ENCODE results near the gene PAK5. TPM values are rescaled to one million over a fixed set of nuclear protein-coding genes. Genes with fewer than 3 reads are reported as not detected.

The PAK5 gene
- total and polyA plus RNA-seq, 4 donors, result 0.08 to 0.63 (median 0.26) TPM

DNA sequence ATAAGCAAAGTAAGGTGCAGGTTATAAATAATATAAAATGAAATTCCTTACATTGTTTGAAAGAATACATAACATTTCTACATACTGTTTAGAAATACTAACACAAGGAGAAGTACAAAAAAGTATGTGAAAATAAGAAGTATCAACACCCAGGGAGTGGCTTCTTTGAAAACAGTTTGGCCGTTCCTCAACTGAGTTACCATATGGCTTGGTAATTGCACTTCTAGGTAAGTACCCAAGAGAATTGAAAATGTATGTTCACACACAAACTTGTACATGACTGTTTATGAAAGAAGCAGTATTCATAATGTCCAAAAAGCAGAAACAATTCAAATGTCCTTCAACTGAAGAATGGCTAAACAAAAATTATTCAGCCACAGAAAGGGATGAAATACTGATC, 30.7 kb downstream of the PAK5 start:
- no peak overlapping the region for H3K4me3 ChIP-seq (ENCODE audit: low read length in 2 of 2)
- 73 to 77% methylated on average over 1 of the region's 1 CpG for WGBS, 2 donors
- no peak overlapping the region for H3K27ac ChIP-seq (ENCODE audit: low read depth in 1 of 2, low read length in 2 of 2)
- H3K9me3 ChIP-seq (ENCODE audit: control insufficient read depth, low read length), result no peaks in the 10 kb centered on the region
- no peaks in the 10 kb centered on the region for H3K36me3 ChIP-seq (ENCODE audit: control insufficient read depth in 1 of 2, insufficient read depth in 2 of 2, low read length in 1 of 2)
- ATAC-seq (ENCODE audit: low FRiP score), result no peak
- DNase-seq, result no peak
- H3K4me1 ChIP-seq (ENCODE audit: control insufficient read depth in 1 of 2, insufficient read depth in 2 of 2, low read length in 2 of 2), result no peaks in the 10 kb centered on the region
- intact Hi-C loops (cut with DNase I), result no loop called here
- H3K27me3 ChIP-seq (ENCODE audit: control insufficient read depth in 1 of 2, insufficient read depth in 2 of 2, low read length in 1 of 2), result no peaks in the 10 kb centered on the region

DNA sequence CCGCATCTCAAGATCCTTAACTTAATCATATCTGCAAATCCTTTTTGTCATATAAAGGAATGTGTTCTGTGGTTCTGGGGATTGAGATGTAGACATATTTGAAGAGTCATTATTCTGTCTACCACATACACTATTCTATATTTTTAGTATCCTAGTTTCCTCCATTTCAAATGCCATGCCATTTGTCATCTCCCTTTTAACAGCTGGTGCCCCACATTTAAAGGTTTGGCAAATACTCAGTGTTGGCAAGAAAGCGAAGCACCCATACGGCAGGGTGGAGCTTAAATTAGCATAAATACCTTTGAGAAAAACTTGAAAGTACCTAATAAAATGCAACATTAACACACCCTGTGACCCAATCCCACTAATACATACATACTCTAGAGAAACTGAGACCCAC, 31.7 kb downstream of the PAK5 start:
- Histone ChIP-seq H3K27ac (ENCODE audit: low read depth in 1 of 2, low read length in 2 of 2) (no peak overlapping the region), H3K36me3 (ENCODE audit: control insufficient read depth in 1 of 2, insufficient read depth in 2 of 2, low read length in 1 of 2) (no peaks in the 10 kb centered on the region), H3K4me3 (ENCODE audit: low read length in 2 of 2) (no peak overlapping the region), H3K27me3 (ENCODE audit: control insufficient read depth in 1 of 2, insufficient read depth in 2 of 2, low read length in 1 of 2) (no peaks in the 10 kb centered on the region), H3K9me3 (ENCODE audit: control insufficient read depth, low read length) (no peaks in the 10 kb centered on the region), H3K4me1 (ENCODE audit: control insufficient read depth in 1 of 2, insufficient read depth in 2 of 2, low read length in 2 of 2) (no peaks in the 10 kb centered on the region)
- DNase-seq (no peak), ATAC-seq (ENCODE audit: low FRiP score) (no peak)
- intact Hi-C loops (cut with DNase I), result no loop called here
- WGBS, 2 donors, result 64 to 76% methylated on average over 3 of the region's 3 CpGs

DNA sequence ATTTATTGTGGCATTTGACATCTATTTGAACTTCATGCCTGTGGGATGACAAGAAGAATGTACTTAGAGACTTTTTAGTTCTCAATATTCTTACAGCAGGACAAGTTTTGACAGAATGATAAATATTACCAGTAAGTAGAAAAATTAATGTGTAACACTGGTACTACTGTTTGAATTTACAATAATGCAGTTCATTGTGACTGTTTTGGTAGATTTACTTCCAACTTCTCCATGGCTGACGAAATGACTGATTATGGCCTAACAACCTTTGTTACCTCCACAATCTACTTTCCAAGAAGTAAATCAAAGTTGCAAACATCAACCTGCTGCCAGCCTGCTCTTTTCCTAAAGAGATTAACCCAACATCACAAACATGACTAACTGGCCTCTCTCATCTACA, 38.5 kb downstream of the PAK5 start:
- H3K9me3 ChIP-seq (ENCODE audit: control insufficient read depth, low read length), result no peaks in the 10 kb centered on the region
- intact Hi-C loops (cut with DNase I), result no loop called here
- no peak overlapping the region for H3K27ac ChIP-seq (ENCODE audit: low read depth in 1 of 2, low read length in 2 of 2)
- ATAC-seq (ENCODE audit: low FRiP score) (no peak), DNase-seq (no peak)
- H3K4me1 ChIP-seq (ENCODE audit: control insufficient read depth in 1 of 2, insufficient read depth in 2 of 2, low read length in 2 of 2), result no peaks in the 10 kb centered on the region
- H3K36me3 ChIP-seq (ENCODE audit: control insufficient read depth in 1 of 2, insufficient read depth in 2 of 2, low read length in 1 of 2), result no peaks in the 10 kb centered on the region
- WGBS, 2 donors, result 63 to 77% methylated on average over 1 of the region's 1 CpG
- no peak overlapping the region for H3K4me3 ChIP-seq (ENCODE audit: low read length in 2 of 2)
- H3K27me3 ChIP-seq (ENCODE audit: control insufficient read depth in 1 of 2, insufficient read depth in 2 of 2, low read length in 1 of 2), result no peaks in the 10 kb centered on the region

DNA sequence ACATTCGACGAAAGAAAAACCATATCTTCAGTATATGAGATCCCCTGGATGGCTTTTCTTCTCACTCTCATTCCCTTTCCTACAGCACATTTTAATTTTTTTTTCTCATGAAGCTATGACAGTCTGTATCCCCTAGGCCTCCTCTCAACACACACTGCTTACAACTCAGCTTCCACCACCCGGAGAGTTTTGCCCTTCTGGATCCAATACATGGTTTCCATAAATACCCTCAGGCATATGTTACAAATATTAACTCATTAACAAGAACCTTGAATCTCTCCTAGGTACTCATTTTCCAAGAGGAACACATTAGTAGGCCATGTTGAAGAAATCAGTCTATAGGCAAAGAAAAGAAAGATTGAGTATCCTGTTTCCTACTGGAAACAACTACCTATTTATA, 44.0 kb downstream of the PAK5 start:
- intact Hi-C loops (cut with DNase I), result no loop called here
- H3K27me3 ChIP-seq (ENCODE audit: control insufficient read depth in 1 of 2, insufficient read depth in 2 of 2, low read length in 1 of 2), result no peaks in the 10 kb centered on the region
- no peak overlapping the region for H3K4me3 ChIP-seq (ENCODE audit: low read length in 2 of 2)
- no peak overlapping the region for H3K27ac ChIP-seq (ENCODE audit: low read depth in 1 of 2, low read length in 2 of 2)
- H3K9me3 ChIP-seq (ENCODE audit: control insufficient read depth, low read length), result no peaks in the 10 kb centered on the region
- no peak for ATAC-seq (ENCODE audit: low FRiP score)
- H3K36me3 ChIP-seq (ENCODE audit: control insufficient read depth in 1 of 2, insufficient read depth in 2 of 2, low read length in 1 of 2), result no peaks in the 10 kb centered on the region
- WGBS, 2 donors, result 84 to 86% methylated on average over 3 of the region's 3 CpGs
- no peaks in the 10 kb centered on the region for H3K4me1 ChIP-seq (ENCODE audit: control insufficient read depth in 1 of 2, insufficient read depth in 2 of 2, low read length in 2 of 2)
- DNase-seq, result no peak

DNA sequence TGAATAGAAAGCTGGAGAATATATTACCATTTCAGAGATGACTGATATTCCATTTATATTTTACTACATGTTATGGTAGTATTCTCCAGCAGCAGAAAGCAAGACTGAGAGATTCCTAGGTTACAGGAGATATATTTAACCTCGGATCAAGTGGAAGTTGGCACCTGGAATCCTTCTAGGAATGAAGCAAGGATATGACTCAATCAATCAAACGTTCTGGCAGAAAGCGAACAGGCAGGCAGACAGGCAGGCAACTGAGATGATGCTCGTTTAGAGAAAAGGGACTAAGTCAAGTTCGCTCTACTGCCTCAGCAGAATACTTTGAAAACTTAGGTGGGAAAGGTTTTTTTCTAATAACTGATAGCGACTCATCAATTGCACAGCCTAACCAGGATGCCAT, 46.2 kb downstream of the PAK5 start:
- WGBS, 2 donors, result 66 to 68% methylated on average over 6 of the region's 6 CpGs
- H3K4me1 ChIP-seq (ENCODE audit: control insufficient read depth in 1 of 2, insufficient read depth in 2 of 2, low read length in 2 of 2), result no peaks in the 10 kb centered on the region
- no peaks in the 10 kb centered on the region for H3K27me3 ChIP-seq (ENCODE audit: control insufficient read depth in 1 of 2, insufficient read depth in 2 of 2, low read length in 1 of 2)
- H3K27ac ChIP-seq (ENCODE audit: low read depth in 1 of 2, low read length in 2 of 2), result no peak overlapping the region
- DNase-seq (no peak), ATAC-seq (ENCODE audit: low FRiP score) (no peak)
- no peaks in the 10 kb centered on the region for H3K9me3 ChIP-seq (ENCODE audit: control insufficient read depth, low read length)
- intact Hi-C loops (cut with DNase I), result no loop called here
- H3K4me3 ChIP-seq (ENCODE audit: low read length in 2 of 2), result no peak overlapping the region
- no peaks in the 10 kb centered on the region for H3K36me3 ChIP-seq (ENCODE audit: control insufficient read depth in 1 of 2, insufficient read depth in 2 of 2, low read length in 1 of 2)

DNA sequence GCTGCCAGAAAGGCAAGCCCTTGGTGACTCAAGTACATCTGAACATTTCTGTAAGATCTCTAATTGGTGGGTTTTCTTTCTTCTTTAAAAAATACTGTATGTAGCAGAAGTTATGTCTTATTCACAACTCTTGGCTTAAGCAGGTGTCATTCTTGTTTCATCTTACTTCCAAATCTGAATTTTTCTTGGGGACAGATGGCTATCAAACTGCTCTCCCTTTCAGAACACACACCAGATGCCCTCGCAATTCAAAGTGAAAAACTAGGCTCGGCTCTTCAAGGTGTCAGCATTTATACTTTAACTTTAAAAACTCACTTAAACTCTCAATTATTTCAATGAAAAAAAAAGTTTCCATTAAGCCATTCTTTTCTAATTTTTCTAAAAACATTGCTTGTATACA, 49.7 kb downstream of the PAK5 start:
- Histone ChIP-seq H3K36me3 (ENCODE audit: control insufficient read depth in 1 of 2, insufficient read depth in 2 of 2, low read length in 1 of 2) (no peaks in the 10 kb centered on the region), H3K9me3 (ENCODE audit: control insufficient read depth, low read length) (no peaks in the 10 kb centered on the region), H3K4me1 (ENCODE audit: control insufficient read depth in 1 of 2, insufficient read depth in 2 of 2, low read length in 2 of 2) (no peaks in the 10 kb centered on the region), H3K27me3 (ENCODE audit: control insufficient read depth in 1 of 2, insufficient read depth in 2 of 2, low read length in 1 of 2) (no peaks in the 10 kb centered on the region), H3K4me3 (ENCODE audit: low read length in 2 of 2) (no peak overlapping the region), H3K27ac (ENCODE audit: low read depth in 1 of 2, low read length in 2 of 2) (no peak overlapping the region)
- WGBS, 2 donors, result 89 to 91% methylated on average over 2 of the region's 2 CpGs
- intact Hi-C loops (cut with DNase I), result no loop called here
- DNase-seq (no peak), ATAC-seq (ENCODE audit: low FRiP score) (no peak)

DNA sequence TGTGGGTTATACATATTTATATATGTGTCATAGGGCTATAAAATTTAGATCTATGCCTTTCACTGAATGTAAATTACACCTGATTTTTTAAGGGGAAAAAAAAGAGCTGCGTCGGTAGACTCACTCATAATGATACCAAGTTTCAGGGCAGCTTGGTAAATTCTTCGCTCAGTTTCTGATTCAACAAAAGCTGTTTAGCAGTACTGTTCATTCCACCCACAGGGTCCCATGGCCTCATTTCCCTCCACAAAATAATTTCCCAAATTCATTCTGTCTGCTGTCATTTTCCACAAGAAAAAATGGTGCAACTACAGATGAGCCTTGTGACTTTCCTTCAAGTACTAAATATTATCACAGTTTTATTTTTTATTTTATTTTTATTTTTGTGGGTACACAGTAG, 63.7 kb downstream of the PAK5 start:
- WGBS, 2 donors, result 93 to 97% methylated on average over 3 of the region's 3 CpGs
- Histone ChIP-seq H3K27ac (ENCODE audit: low read depth in 1 of 2, low read length in 2 of 2) (no peak overlapping the region), H3K27me3 (ENCODE audit: control insufficient read depth in 1 of 2, insufficient read depth in 2 of 2, low read length in 1 of 2) (no peaks in the 10 kb centered on the region), H3K4me3 (ENCODE audit: low read length in 2 of 2) (no peak overlapping the region), H3K36me3 (ENCODE audit: control insufficient read depth in 1 of 2, insufficient read depth in 2 of 2, low read length in 1 of 2) (no peaks in the 10 kb centered on the region), H3K9me3 (ENCODE audit: control insufficient read depth, low read length) (peaks cover 3% of the 10 kb centered on the region), H3K4me1 (ENCODE audit: control insufficient read depth in 1 of 2, insufficient read depth in 2 of 2, low read length in 2 of 2) (no peaks in the 10 kb centered on the region)
- no peak for ATAC-seq (ENCODE audit: low FRiP score)
- intact Hi-C loops (cut with DNase I), result no loop called here
- DNase-seq, result no peak

DNA sequence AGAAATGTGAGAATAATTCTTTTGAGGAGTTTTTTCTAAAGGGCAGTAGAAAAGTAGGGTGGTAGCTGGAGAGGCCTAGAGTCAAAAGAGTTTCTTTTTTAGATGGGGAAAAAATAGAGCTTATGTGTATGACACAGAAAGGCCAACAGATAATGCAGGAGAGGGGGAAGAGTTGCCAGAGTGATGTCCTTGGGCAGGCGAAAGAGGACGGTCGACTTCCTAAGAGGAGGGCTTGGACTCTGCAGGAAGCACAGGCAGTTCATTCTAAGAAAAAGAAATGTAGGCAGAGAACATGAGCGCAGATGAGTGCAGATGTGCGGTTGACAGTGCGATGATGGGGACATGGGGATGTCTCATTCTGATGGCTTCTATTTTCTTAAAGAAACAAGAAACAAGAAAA, 68.9 kb downstream of the PAK5 start:
- Histone ChIP-seq H3K27me3 (ENCODE audit: control insufficient read depth in 1 of 2, insufficient read depth in 2 of 2, low read length in 1 of 2) (no peaks in the 10 kb centered on the region), H3K4me3 (ENCODE audit: low read length in 2 of 2) (no peak overlapping the region), H3K36me3 (ENCODE audit: control insufficient read depth in 1 of 2, insufficient read depth in 2 of 2, low read length in 1 of 2) (no peaks in the 10 kb centered on the region), H3K4me1 (ENCODE audit: control insufficient read depth in 1 of 2, insufficient read depth in 2 of 2, low read length in 2 of 2) (no peaks in the 10 kb centered on the region), H3K27ac (ENCODE audit: low read depth in 1 of 2, low read length in 2 of 2) (no peak overlapping the region), H3K9me3 (ENCODE audit: control insufficient read depth, low read length) (peaks cover 1% of the 10 kb centered on the region)
- 88 to 90% methylated on average over 6 of the region's 6 CpGs for WGBS, 2 donors
- intact Hi-C loops (cut with DNase I), result no loop called here
- ATAC-seq (ENCODE audit: low FRiP score), result no peak
- DNase-seq, result no peak

DNA sequence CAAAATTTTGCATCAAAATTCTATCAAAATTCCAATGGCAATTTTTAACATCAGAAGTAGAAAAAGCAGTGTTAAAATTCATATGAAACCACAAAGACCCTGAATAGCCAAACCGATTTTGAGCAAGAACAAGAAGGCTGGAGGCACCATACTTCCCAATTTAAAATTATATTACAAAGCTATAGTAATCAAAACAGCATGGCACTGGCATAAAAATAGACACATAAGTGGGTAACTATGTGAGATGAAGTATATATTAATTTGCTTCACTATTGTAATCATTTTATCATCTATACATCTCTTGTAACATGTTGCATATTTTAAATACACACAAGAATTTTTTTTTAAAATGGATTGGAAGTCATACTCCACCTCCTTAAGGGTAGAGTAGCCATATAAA, 77.4 kb downstream of the PAK5 start:
- DNase-seq (no peak), ATAC-seq (ENCODE audit: low FRiP score) (no peak)
- Histone ChIP-seq H3K27me3 (ENCODE audit: control insufficient read depth in 1 of 2, insufficient read depth in 2 of 2, low read length in 1 of 2) (no peaks in the 10 kb centered on the region), H3K9me3 (ENCODE audit: control insufficient read depth, low read length) (no peaks in the 10 kb centered on the region), H3K4me3 (ENCODE audit: low read length in 2 of 2) (no peak overlapping the region), H3K27ac (ENCODE audit: low read depth in 1 of 2, low read length in 2 of 2) (no peak overlapping the region), H3K36me3 (ENCODE audit: control insufficient read depth in 1 of 2, insufficient read depth in 2 of 2, low read length in 1 of 2) (no peaks in the 10 kb centered on the region), H3K4me1 (ENCODE audit: control insufficient read depth in 1 of 2, insufficient read depth in 2 of 2, low read length in 2 of 2) (no peaks in the 10 kb centered on the region)
- intact Hi-C loops (cut with DNase I), result no loop called here
- WGBS, 2 donors, result 77 to 84% methylated on average over 1 of the region's 1 CpG
